ENCODE data around the gene LIPT1. TPM values are rescaled to one million over a fixed set of nuclear protein-coding genes. Genes with fewer than 3 reads are reported as not detected.

Gene LIPT1
- total RNA-seq, 1 experiment from 2014 or later = 8.7 TPM

DNA sequence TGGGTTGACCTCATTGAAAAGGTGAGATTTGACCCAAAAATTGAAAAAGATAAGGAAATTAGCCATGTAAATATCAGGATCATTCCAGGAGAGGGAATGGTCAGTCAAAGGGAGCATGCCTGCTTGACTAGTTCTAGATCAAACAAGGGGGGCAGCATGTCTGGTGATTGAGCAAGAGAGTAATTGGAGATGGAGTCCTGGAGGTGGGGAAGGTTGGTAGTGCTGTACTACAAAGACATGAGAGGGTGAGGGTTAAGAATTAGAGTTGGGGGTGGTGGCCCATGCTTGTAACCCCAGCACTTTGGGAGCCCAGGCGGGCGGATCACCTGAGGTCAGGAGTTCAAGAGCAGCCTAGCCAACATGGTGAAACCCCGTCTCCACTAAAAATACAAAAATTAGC lies 28.3 kb downstream of the LIPT1 start:
- no peak overlapping the region for H2AFZ ChIP-seq (ENCODE audit: low read length)
- H4K20me1 ChIP-seq (ENCODE audit: low read length) = no peaks in the 10 kb centered on the region
- ATAC-seq (no peak), DNase-seq (peak; percentile 72)
- ChIA-PET POLR2A (ENCODE audit: unreplicated experiment) (no interaction called here), CTCF (no interaction called here)
- 0 out of 2 replicates have a peak, but pooled peaks cover 4% of the 10 kb centered on the region for H3K36me3 ChIP-seq (ENCODE audit: low read depth, low read length)
- intact Hi-C loops (cut with micrococcal nuclease) = no loop called here
- no peaks in the 10 kb centered on the region for H3F3A ChIP-seq (ENCODE audit: low read length, unreplicated experiment)
- no peaks in the 10 kb centered on the region for H3K9me2 ChIP-seq (replicated peaks; ENCODE audit: low read length)
- BruUV-seq (replicated peaks) = no TSS peak
- TF ChIP-seq EZH2 (IDR thresholded peaks at IDR 0.05; ENCODE audit: low read length, unreplicated experiment) = no peak
- TF ChIP-seq EZH2phosphoT487 (IDR thresholded peaks at IDR 0.05; ENCODE audit: borderline replicate concordance, low read length) = no peak
- TF ChIP-seq, protein P1, sequence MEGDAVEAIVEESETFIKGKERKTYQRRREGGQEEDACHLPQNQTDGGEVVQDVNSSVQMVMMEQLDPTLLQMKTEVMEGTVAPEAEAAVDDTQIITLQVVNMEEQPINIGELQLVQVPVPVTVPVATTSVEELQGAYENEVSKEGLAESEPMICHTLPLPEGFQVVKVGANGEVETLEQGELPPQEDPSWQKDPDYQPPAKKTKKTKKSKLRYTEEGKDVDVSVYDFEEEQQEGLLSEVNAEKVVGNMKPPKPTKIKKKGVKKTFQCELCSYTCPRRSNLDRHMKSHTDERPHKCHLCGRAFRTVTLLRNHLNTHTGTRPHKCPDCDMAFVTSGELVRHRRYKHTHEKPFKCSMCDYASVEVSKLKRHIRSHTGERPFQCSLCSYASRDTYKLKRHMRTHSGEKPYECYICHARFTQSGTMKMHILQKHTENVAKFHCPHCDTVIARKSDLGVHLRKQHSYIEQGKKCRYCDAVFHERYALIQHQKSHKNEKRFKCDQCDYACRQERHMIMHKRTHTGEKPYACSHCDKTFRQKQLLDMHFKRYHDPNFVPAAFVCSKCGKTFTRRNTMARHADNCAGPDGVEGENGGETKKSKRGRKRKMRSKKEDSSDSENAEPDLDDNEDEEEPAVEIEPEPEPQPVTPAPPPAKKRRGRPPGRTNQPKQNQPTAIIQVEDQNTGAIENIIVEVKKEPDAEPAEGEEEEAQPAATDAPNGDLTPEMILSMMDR (conservative IDR thresholded peaks at IDR 0.05; ENCODE audit: low read depth, low read length) = no peak
- H3K4me3 ChIP-seq (ENCODE audit: low read length) = peak overlapping the region; percentile 99
- H3K4me1 ChIP-seq (ENCODE audit: insufficient read depth, low read length) = peaks cover 11% of the 10 kb centered on the region
- H3K9me3 ChIP-seq (ENCODE audit: low read length) = no peaks in the 10 kb centered on the region
- H3K79me2 ChIP-seq (ENCODE audit: low read length) = peaks cover 95% of the 10 kb centered on the region
- H3K9ac ChIP-seq (ENCODE audit: low read length) = no peak overlapping the region
- H3K4me2 ChIP-seq (ENCODE audit: low read length) = peak overlapping the region; percentile 78
- H3K27ac ChIP-seq (ENCODE audit: low read length) = no peak overlapping the region
- H3K27me3 ChIP-seq (ENCODE audit: low read length) = no peaks in the 10 kb centered on the region

GRCh38 chr2:99184811-99185210 lies 30.0 kb downstream of the LIPT1 start:
- Histone ChIP-seq H2AFZ (ENCODE audit: low read length) (no peak overlapping the region), H3K9ac (ENCODE audit: low read length) (no peak overlapping the region), H3K4me2 (ENCODE audit: low read length) (no peak overlapping the region), H3K9me2 (replicated peaks; ENCODE audit: low read length) (no peaks in the 10 kb centered on the region), H3F3A (ENCODE audit: low read length, unreplicated experiment) (no peaks in the 10 kb centered on the region), H3K27me3 (ENCODE audit: low read length) (no peaks in the 10 kb centered on the region), H3K36me3 (ENCODE audit: low read depth, low read length) (peaks cover 14% of the 10 kb centered on the region), H3K27ac (ENCODE audit: low read length) (no peak overlapping the region), H3K9me3 (ENCODE audit: low read length) (no peaks in the 10 kb centered on the region), H3K79me2 (ENCODE audit: low read length) (peaks cover 83% of the 10 kb centered on the region), H4K20me1 (ENCODE audit: low read length) (no peaks in the 10 kb centered on the region), H3K4me1 (ENCODE audit: insufficient read depth, low read length) (peaks cover 11% of the 10 kb centered on the region), H3K4me3 (ENCODE audit: low read length) (no peak overlapping the region)
- TF ChIP-seq EZH2 (IDR thresholded peaks at IDR 0.05; ENCODE audit: low read length, unreplicated experiment) = no peak
- ChIA-PET POLR2A (ENCODE audit: unreplicated experiment) (no interaction called here), CTCF (no interaction called here)
- no TSS peak for BruUV-seq (replicated peaks)
- DNase-seq = no peak
- no peak for ATAC-seq
- intact Hi-C loops (cut with micrococcal nuclease) = no loop called here

GRCh38 chr2:99187011-99187410 lies 32.2 kb downstream of the LIPT1 start:
- Histone ChIP-seq H3F3A (ENCODE audit: low read length, unreplicated experiment) (no peaks in the 10 kb centered on the region), H3K4me3 (ENCODE audit: low read length) (no peak overlapping the region), H3K4me2 (ENCODE audit: low read length) (no peak overlapping the region), H2AFZ (ENCODE audit: low read length) (no peak overlapping the region), H3K4me1 (ENCODE audit: insufficient read depth, low read length) (peaks cover 11% of the 10 kb centered on the region), H3K27ac (ENCODE audit: low read length) (no peak overlapping the region), H3K27me3 (ENCODE audit: low read length) (no peaks in the 10 kb centered on the region), H3K9ac (ENCODE audit: low read length) (no peak overlapping the region), H3K79me2 (ENCODE audit: low read length) (peaks cover 69% of the 10 kb centered on the region), H4K20me1 (ENCODE audit: low read length) (no peaks in the 10 kb centered on the region), H3K36me3 (ENCODE audit: low read depth, low read length) (peaks cover 26% of the 10 kb centered on the region), H3K9me3 (ENCODE audit: low read length) (no peaks in the 10 kb centered on the region), H3K9me2 (replicated peaks; ENCODE audit: low read length) (no peaks in the 10 kb centered on the region)
- TF ChIP-seq, protein P1 (conservative IDR thresholded peaks at IDR 0.05; ENCODE audit: low read depth, low read length) = no peak
- no peak for TF ChIP-seq EZH2 (IDR thresholded peaks at IDR 0.05; ENCODE audit: low read length, unreplicated experiment)
- TF ChIP-seq EZH2phosphoT487 (IDR thresholded peaks at IDR 0.05; ENCODE audit: borderline replicate concordance, low read length) = no peak
- POLR2A ChIA-PET (ENCODE audit: unreplicated experiment) = no interaction called here
- intact Hi-C loops (cut with micrococcal nuclease) = no loop called here
- ATAC-seq = no peak
- BruUV-seq (replicated peaks) = no TSS peak
- CTCF ChIA-PET = no interaction called here
- DNase-seq = no peak

All from PC-3 (cell line).